A549 (cell line): ENCODE data around the gene MRPL42.

Source experiments
- CTCF ChIP-seq: fragments of >200 bp; sonication (Bioruptor Twin); formaldehyde crosslinking; IDR thresholded peaks from 3 replicates; pipeline ENCODE4 v1.5.1; 2016
- MAFK ChIP-seq: fragments of 450-650 bp; IDR thresholded peaks from 2 replicates; pipeline ENCODE4 v1.6.1; 2014; ENCODE audit not compliant: partially characterized antibody
- ZSCAN20 ChIP-seq: fragments of 250-450 bp; sonication (Bioruptor Pico); IDR thresholded peaks from 2 replicates; pipeline ENCODE4 v1.8.0; 2022; ENCODE audit warnings: mild to moderate bottlenecking, moderate library complexity

GRCh38 chr12:93448796-93449195, 18.5 kb upstream of the MRPL42 start:
- TF ChIP-seq ZSCAN20 (CRISPR knock-in tag) (no peak), MAFK (no peak), CTCF (no peak)
